ENCODE results near the gene CITED1. TPM values are rescaled to one million over a fixed set of nuclear protein-coding genes. Genes with fewer than 3 reads are reported as not detected.

The CITED1 gene
- total RNA-seq, 1 donor from 2014 or later, result 0.69 TPM

GRCh38 chrX:72258174-72258573 is 47.5 kb downstream of the CITED1 start:
- TF ChIP-seq EZH2 (IDR thresholded peaks at IDR 0.05) (no peak), CTCF (IDR thresholded peaks at IDR 0.05) (no peak), EZH2phosphoT487 (IDR thresholded peaks at IDR 0.05) (no peak)

GRCh38 chrX:72255864-72256263 is 49.9 kb downstream of the CITED1 start:
- no peak overlapping the region for H3K27ac ChIP-seq
- H3K27me3 Mint-ChIP-seq (ENCODE audit: insufficient read depth, low read depth), result peaks cover 4% of the 10 kb centered on the region
- peak overlapping the region; percentile 31 for H3K27ac Mint-ChIP-seq
- H3K79me2 ChIP-seq (ENCODE audit: low read depth), result no peaks in the 10 kb centered on the region
- peaks cover 19% of the 10 kb centered on the region for H3K4me1 Mint-ChIP-seq
- no peak overlapping the region for H2AFZ ChIP-seq (replicated peaks)
- TF ChIP-seq EZH2phosphoT487 (IDR thresholded peaks at IDR 0.05), result no peak
- TF ChIP-seq EZH2 (IDR thresholded peaks at IDR 0.05), result no peak
- TF ChIP-seq CTCF (IDR thresholded peaks at IDR 0.05), result no peak
- no peak for DNase-seq (ENCODE audit: low spot score)
- peak overlapping the region; percentile 68 for H3K4me2 ChIP-seq
- H3K4me3 Mint-ChIP-seq, result peak overlapping the region; percentile 58
- H4K20me1 ChIP-seq (ENCODE audit: low read depth), result no peaks in the 10 kb centered on the region
- no peak overlapping the region for H3K9ac ChIP-seq
- no peaks in the 10 kb centered on the region for H3K27me3 ChIP-seq
- peaks cover 5% of the 10 kb centered on the region for H3K4me1 ChIP-seq
- no peaks in the 10 kb centered on the region for H3K36me3 Mint-ChIP-seq
- H3K36me3 ChIP-seq, result no peaks in the 10 kb centered on the region
- H3F3A ChIP-seq (ENCODE audit: low read depth), result peaks cover 11% of the 10 kb centered on the region
- H3K9me3 Mint-ChIP-seq, result peaks cover 3% of the 10 kb centered on the region
- no peaks in the 10 kb centered on the region for H3K9me3 ChIP-seq (ENCODE audit: low read depth)
- H3K4me3 ChIP-seq, result no peak overlapping the region

More at GRCh38 chrX:72258174-72258573, 47.5 kb downstream of the CITED1 start:
- no peak for DNase-seq (ENCODE audit: low spot score)
- Histone ChIP-seq H4K20me1 (ENCODE audit: low read depth) (no peaks in the 10 kb centered on the region), H3K9me3 (ENCODE audit: low read depth) (no peaks in the 10 kb centered on the region), H3F3A (ENCODE audit: low read depth) (peaks cover 11% of the 10 kb centered on the region), H3K4me3 (no peak overlapping the region), H3K4me1 (peaks cover 5% of the 10 kb centered on the region), H3K36me3 (no peaks in the 10 kb centered on the region), H3K9ac (no peak overlapping the region), H2AFZ (replicated peaks) (no peak overlapping the region), H3K4me2 (no peak overlapping the region), H3K79me2 (ENCODE audit: low read depth) (no peaks in the 10 kb centered on the region), H3K27me3 (no peaks in the 10 kb centered on the region), H3K27ac (no peak overlapping the region)
- Mint-ChIP-seq H3K4me3 (no peak overlapping the region), H3K9me3 (no peaks in the 10 kb centered on the region), H3K4me1 (peaks cover 31% of the 10 kb centered on the region), H3K27ac (no peak overlapping the region), H3K27me3 (ENCODE audit: insufficient read depth, low read depth) (peaks cover 3% of the 10 kb centered on the region), H3K36me3 (no peaks in the 10 kb centered on the region)

GRCh38 chrX:72255445-72255844 is 50.3 kb downstream of the CITED1 start:
- no peak overlapping the region for H2AFZ ChIP-seq (replicated peaks)
- peaks cover 11% of the 10 kb centered on the region for H3F3A ChIP-seq (ENCODE audit: low read depth)
- H3K27ac ChIP-seq, result no peak overlapping the region
- H3K79me2 ChIP-seq (ENCODE audit: low read depth), result no peaks in the 10 kb centered on the region
- peak overlapping the region; percentile 68 for H3K4me2 ChIP-seq
- TF ChIP-seq CTCF (IDR thresholded peaks at IDR 0.05), result no peak
- no peak for TF ChIP-seq EZH2 (IDR thresholded peaks at IDR 0.05)
- TF ChIP-seq EZH2phosphoT487 (IDR thresholded peaks at IDR 0.05), result no peak
- no peaks in the 10 kb centered on the region for H4K20me1 ChIP-seq (ENCODE audit: low read depth)
- H3K9me3 Mint-ChIP-seq, result peaks cover 3% of the 10 kb centered on the region
- H3K27ac Mint-ChIP-seq, result peak overlapping the region; percentile 31
- peaks cover 19% of the 10 kb centered on the region for H3K4me1 Mint-ChIP-seq
- no peaks in the 10 kb centered on the region for H3K9me3 ChIP-seq (ENCODE audit: low read depth)
- DNase-seq (ENCODE audit: low spot score), result peak; percentile 46
- no peaks in the 10 kb centered on the region for H3K36me3 ChIP-seq
- no peaks in the 10 kb centered on the region for H3K27me3 ChIP-seq
- peak overlapping the region; percentile 11 for H3K4me3 ChIP-seq
- H3K36me3 Mint-ChIP-seq, result no peaks in the 10 kb centered on the region
- peaks cover 4% of the 10 kb centered on the region for H3K27me3 Mint-ChIP-seq (ENCODE audit: insufficient read depth, low read depth)
- H3K9ac ChIP-seq, result no peak overlapping the region
- peaks cover 5% of the 10 kb centered on the region for H3K4me1 ChIP-seq
- H3K4me3 Mint-ChIP-seq, result peak overlapping the region; percentile 58
